Type B pancreatic cell (in vitro differentiated cells): ENCODE results near the gene PPP1R1A. TPM values are rescaled to one million over a fixed set of nuclear protein-coding genes. Genes with fewer than 3 reads are reported as not detected.

Experiments
- DNase-seq: peaks from one replicate; pipeline ENCODE4 v3.0.0; 2021; ENCODE audit warnings: mixed read lengths; ENCODE audit not compliant: unreplicated experiment; ENCODE audit errors: extremely low spot score
- H3K27ac Mint-ChIP-seq: 2 replicates; pipeline ENCODE4 v1.8.0; 2021; ENCODE audit warnings: mild to moderate bottlenecking, mixed read lengths
- H3K27me3 Mint-ChIP-seq: 2 replicates; pipeline ENCODE4 v1.8.0; 2021; ENCODE audit warnings: mixed read lengths
- H3K36me3 Mint-ChIP-seq: 2 replicates; pipeline ENCODE4 v1.8.0; 2021; ENCODE audit warnings: mixed read lengths
- H3K4me1 Mint-ChIP-seq: one replicate; pipeline ENCODE4 v1.8.0; 2021; ENCODE audit warnings: mixed read lengths; ENCODE audit not compliant: unreplicated experiment
- H3K4me3 Mint-ChIP-seq: 2 replicates; pipeline ENCODE4 v1.8.0; 2021; ENCODE audit warnings: mild to moderate bottlenecking, mixed read lengths
- H3K9me3 Mint-ChIP-seq: 2 replicates; pipeline ENCODE4 v1.8.0; 2021; ENCODE audit warnings: mixed read lengths
- CTCF ChIP-seq: fragments of 200-600 bp; sonication (generic); conservative IDR thresholded peaks from 2 replicates; pipeline ENCODE4 v1.5.0; 2021; ENCODE audit warnings: antibody characterized with exemption, mild to moderate bottlenecking
- total RNA-seq: library from RNA; stranded (reverse); gene quantifications from 2 replicates; pipeline ENCODE4 v1.2.1, GENCODE V29; 2021; ENCODE audit warnings: low replicate concordance

PPP1R1A gene
- total RNA-seq, 1 donor from 2014 or later = 24.9 TPM

GRCh38 chr12:54544743-54545142 is 43.7 kb downstream of the PPP1R1A start:
- Mint-ChIP-seq H3K4me1 (peaks cover 13% of the 10 kb centered on the region), H3K4me3 (no peak overlapping the region), H3K27me3 (peaks cover 51% of the 10 kb centered on the region), H3K36me3 (no peaks in the 10 kb centered on the region), H3K9me3 (no peaks in the 10 kb centered on the region), H3K27ac (no peak overlapping the region)
- no peak for DNase-seq
- no peak for TF ChIP-seq CTCF

GRCh38 chr12:54543526-54543925 is 44.9 kb downstream of the PPP1R1A start:
- H3K4me1 Mint-ChIP-seq = peaks cover 8% of the 10 kb centered on the region
- H3K9me3 Mint-ChIP-seq = no peaks in the 10 kb centered on the region
- H3K27ac Mint-ChIP-seq = no peak overlapping the region
- no peaks in the 10 kb centered on the region for H3K36me3 Mint-ChIP-seq
- peaks cover 54% of the 10 kb centered on the region for H3K27me3 Mint-ChIP-seq
- H3K4me3 Mint-ChIP-seq = no peak overlapping the region
- TF ChIP-seq CTCF = no peak
- DNase-seq = no peak

- TF ChIP-seq CTCF = no peak
- no peak overlapping the region for H3K4me3 Mint-ChIP-seq
- H3K9me3 Mint-ChIP-seq = no peaks in the 10 kb centered on the region
- no peaks in the 10 kb centered on the region for H3K36me3 Mint-ChIP-seq
- H3K27ac Mint-ChIP-seq = no peak overlapping the region
- H3K27me3 Mint-ChIP-seq = peaks cover 66% of the 10 kb centered on the region
- peaks cover 8% of the 10 kb centered on the region for H3K4me1 Mint-ChIP-seq
- no peak for DNase-seq
These were observed 46.6 kb downstream of the PPP1R1A start for GRCh38 chr12:54541751-54542290.

GRCh38 chr12:54538136-54538700 is 50.2 kb downstream of the PPP1R1A start:
- no peak overlapping the region for H3K4me3 Mint-ChIP-seq
- H3K27ac Mint-ChIP-seq = no peak overlapping the region
- no peak for DNase-seq
- H3K9me3 Mint-ChIP-seq = no peaks in the 10 kb centered on the region
- peaks cover 8% of the 10 kb centered on the region for H3K4me1 Mint-ChIP-seq
- H3K36me3 Mint-ChIP-seq = no peaks in the 10 kb centered on the region
- H3K27me3 Mint-ChIP-seq = peaks cover 65% of the 10 kb centered on the region
- no peak for TF ChIP-seq CTCF

GRCh38 chr12:54535474-54535873 is 53.0 kb downstream of the PPP1R1A start:
- H3K27ac Mint-ChIP-seq = no peak overlapping the region
- TF ChIP-seq CTCF = no peak
- no peak overlapping the region for H3K4me3 Mint-ChIP-seq
- DNase-seq = no peak
- H3K27me3 Mint-ChIP-seq = peaks cover 74% of the 10 kb centered on the region
- no peaks in the 10 kb centered on the region for H3K4me1 Mint-ChIP-seq
- no peaks in the 10 kb centered on the region for H3K9me3 Mint-ChIP-seq
- no peaks in the 10 kb centered on the region for H3K36me3 Mint-ChIP-seq

GRCh38 chr12:54529581-54529980 is 58.9 kb downstream of the PPP1R1A start:
- Mint-ChIP-seq H3K4me1 (peaks cover 4% of the 10 kb centered on the region), H3K36me3 (no peaks in the 10 kb centered on the region), H3K9me3 (no peaks in the 10 kb centered on the region), H3K27ac (no peak overlapping the region), H3K4me3 (no peak overlapping the region), H3K27me3 (peaks cover 78% of the 10 kb centered on the region)
- DNase-seq = no peak
- TF ChIP-seq CTCF = no peak
